D721Med (cell line): ENCODE results near the gene RPN1.

Source experiments
- DNase-seq: peaks from one replicate; pipeline ENCODE4 v3.0.0; 2011; ENCODE audit warnings: low spot score; ENCODE audit not compliant: insufficient read length
- FAIRE-seq: peaks from 2 replicates; lab custom pipeline; 2011; peaks lifted over from hg19 to GRCh38; lab: Jason Lieb, UNC
- TF ChIP-seq, protein P1 (sequence below): IDR thresholded peaks from 2 replicates; pipeline ENCODE4 v1.5.1; 2012; ENCODE audit warnings: mild to moderate bottlenecking, control low read depth; ENCODE audit not compliant: insufficient read depth; ENCODE audit errors: missing control alignments

The RPN1 gene

GRCh38 chr3:128650096-128651050, at the start of gene RPN1:
TSS of gene RPN1 (minus strand) at chr3:128650818. CDS start at chr3:128650800, 18 bp downstream.
- FAIRE-seq (no peak), DNase-seq (peak; percentile 59)
- TF ChIP-seq, protein P1, sequence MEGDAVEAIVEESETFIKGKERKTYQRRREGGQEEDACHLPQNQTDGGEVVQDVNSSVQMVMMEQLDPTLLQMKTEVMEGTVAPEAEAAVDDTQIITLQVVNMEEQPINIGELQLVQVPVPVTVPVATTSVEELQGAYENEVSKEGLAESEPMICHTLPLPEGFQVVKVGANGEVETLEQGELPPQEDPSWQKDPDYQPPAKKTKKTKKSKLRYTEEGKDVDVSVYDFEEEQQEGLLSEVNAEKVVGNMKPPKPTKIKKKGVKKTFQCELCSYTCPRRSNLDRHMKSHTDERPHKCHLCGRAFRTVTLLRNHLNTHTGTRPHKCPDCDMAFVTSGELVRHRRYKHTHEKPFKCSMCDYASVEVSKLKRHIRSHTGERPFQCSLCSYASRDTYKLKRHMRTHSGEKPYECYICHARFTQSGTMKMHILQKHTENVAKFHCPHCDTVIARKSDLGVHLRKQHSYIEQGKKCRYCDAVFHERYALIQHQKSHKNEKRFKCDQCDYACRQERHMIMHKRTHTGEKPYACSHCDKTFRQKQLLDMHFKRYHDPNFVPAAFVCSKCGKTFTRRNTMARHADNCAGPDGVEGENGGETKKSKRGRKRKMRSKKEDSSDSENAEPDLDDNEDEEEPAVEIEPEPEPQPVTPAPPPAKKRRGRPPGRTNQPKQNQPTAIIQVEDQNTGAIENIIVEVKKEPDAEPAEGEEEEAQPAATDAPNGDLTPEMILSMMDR = no peak

- no peak for DNase-seq
- TF ChIP-seq, protein P1 = no peak
- no peak for FAIRE-seq
These were observed 47.8 kb upstream of the RPN1 start for GRCh38 chr3:128698211-128699047.

GRCh38 chr3:128697341-128697740, 46.7 kb upstream of the RPN1 start:
- no peak for DNase-seq
- no peak for FAIRE-seq
- TF ChIP-seq, protein P1 = no peak

- FAIRE-seq (no peak), DNase-seq (no peak)
- TF ChIP-seq, protein P1 = no peak
These were observed 43.1 kb upstream of the RPN1 start for GRCh38 chr3:128693696-128694095.

GRCh38 chr3:128689060-128689459, 38.4 kb upstream of the RPN1 start:
- FAIRE-seq = no peak
- TF ChIP-seq, protein P1 = no peak

DNA sequence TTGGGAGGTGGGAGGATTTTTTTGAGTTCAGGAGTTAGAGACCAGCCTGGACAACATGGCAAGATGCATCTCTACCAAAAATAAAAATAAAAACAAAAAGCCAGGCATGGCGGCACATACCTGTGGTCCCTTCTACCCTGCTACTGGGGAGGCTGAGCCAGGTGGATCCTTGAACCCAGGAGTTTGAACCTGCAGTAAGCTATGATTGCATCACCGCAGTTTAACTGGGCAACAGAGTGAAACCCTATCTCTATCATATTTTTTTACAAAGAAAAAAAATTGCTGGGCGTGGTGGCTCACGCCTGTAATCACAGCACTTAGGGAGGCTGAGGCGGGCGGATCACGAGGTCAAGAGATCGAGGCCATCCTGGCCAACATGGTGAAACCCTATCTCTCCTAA, 35.8 kb upstream of the RPN1 start:
- TF ChIP-seq, protein P1 = no peak
- DNase-seq = no peak
- no peak for FAIRE-seq

More at GRCh38 chr3:128689060-128689459, 38.4 kb upstream of the RPN1 start:
- no peak for DNase-seq
